HG02610 (cell line): Measurements from ENCODE around the gene C6orf136.

Experiments
- ATAC-seq: cut with Tn5 transposase; IDR thresholded peaks from one replicate; pipeline ENCODE4 v1.9.1; 2021; ENCODE audit warnings: mild to moderate bottlenecking, moderate library complexity; ENCODE audit not compliant: unreplicated experiment

The C6orf136 gene

DNA sequence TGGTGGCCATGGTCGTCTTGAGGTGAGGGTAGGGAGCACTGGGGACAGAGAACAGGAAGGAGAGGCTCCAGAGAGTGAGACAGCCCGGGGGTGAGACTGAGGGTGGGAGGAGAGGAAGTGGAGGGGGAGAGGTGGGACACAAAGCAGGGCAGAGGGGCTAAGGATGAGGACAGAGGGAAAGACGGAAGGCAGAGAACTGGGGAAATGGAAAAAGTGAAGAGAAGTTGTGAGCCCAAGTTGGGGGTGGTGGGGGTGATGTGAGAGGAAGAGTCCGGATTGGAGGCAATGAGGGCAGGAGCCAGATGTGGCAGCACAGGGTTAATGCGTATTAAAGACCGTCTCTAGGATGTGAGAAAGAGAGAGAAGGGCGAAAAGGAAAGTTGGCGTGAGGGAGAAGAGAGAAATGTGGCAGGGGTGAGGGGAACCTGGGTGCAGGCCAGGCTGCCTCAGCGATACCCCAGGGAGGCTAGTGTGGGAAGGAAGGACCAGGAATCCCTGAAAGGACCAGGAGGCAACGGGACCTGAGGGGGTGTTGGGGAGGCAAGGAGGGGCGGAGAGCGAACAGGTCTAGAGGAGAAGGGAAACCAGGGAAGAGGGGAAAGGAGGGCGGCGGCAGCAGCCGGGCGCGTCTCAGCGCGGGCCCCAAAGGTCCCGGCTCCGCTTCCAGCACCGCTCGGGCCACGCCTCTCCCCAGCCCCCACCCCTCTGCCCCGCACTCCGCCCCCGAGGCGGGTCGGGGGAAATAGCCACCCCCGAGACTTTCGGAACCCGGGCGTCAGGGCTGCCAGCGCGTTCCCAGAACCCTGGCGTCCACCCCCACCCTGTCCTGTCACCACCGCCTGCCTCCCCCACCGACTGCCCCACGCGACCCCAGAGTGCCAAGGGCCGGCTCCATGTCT lies 39.3 kb downstream of the C6orf136 start, which contains the start of gene PPP1R18:
TSS of gene PPP1R18 (minus strand) at position 637 of the 899 bp plus-strand sequence. CDS start at position 10, 627 bp downstream.
- peak; percentile 12 for ATAC-seq

DNA sequence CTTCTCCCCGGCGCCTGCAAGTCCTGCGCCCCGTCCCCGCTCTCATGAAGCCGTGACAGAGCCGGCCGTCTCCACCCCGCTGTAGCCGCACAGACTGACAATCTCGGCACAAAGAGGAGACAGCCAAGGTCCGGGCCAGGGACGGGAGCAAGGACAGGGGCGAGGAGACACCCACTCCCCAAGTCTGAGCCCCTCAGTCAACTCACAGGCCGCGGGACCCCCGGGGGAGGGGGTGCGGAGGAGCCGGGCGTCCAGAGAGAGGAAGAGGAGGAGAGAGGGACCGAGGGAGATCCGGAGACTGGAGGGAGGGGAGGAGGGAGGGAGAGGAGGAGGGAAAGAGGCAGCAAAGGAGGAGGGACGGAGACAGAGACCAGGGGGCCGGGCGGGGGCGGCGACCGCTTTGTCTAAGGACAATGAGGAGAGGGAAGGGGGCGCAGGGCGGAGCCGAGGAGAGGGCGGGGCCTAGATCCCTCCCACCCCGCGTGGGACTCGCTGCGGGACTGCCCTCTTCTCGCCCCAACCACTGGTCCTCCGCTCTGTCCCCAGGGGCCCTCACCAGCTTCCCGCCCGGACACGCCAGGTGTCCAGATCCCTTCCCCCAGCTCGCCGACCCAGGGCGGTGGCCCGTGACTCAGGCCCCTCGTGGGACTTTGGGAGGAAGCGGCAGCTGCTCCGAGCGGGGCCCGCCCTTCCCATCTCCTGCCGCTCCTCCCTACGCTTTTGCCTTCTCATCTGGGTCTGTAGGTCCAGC lies 40.1 kb downstream of the C6orf136 start:
- ATAC-seq: peak; percentile 54

DNA sequence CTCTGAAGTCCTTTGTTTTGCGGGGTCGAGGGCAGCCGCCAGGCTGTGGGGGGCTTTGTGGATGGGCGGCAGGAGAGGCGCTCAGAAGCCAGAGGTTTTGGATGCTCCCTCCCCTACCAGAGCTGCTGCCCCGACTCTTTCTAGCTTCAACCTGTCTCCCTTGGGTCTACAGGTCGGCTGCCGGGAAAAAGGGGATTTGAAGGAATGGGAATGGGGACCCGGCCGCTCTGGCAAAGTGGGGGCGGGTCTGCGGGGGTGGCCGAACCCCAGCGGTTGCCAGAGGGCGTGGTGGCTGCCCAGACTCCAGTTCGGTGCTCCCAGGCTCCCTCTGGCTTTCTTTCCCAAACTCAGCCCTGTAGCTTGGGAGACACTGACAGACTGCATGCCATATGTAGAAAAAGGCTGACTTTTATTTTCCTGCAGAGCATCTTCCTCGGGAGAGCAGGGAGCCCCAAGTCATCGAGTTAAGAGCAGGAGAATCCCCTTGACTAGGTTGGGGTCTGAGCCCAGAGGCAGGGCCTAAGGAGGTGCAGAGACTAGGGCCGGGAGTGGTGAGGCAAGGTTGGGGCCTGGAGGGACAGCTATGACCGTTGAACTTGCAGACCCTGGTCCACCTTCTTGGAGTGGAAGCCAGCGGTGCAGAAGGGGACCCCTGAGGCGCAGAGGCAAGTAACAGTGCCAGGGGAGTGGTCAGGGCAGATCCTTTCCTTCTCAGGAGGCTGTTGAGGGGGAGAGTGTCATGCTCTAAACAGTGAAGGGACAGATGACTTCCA lies 40.9 kb downstream of the C6orf136 start:
- ATAC-seq: no peak

DNA sequence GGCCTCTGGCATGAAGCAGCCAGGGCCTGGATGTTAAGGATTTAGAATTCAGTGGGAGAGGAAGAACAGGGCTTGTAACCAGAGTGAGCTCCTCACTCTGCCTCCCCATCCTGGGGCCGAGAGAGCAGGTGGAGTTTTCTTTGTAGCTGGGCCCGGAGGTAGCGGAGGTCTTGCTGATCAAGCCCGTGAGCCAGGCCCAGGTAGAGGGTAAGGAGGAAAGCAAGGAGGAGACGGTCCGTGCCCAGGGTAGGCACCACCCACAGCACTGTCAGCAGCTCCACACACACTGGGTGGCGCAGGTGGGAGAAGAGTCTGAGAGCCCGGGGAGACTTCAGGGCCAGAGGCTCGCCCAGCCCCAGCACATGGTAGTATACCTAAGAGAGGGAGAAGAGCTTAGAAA lies 41.6 kb downstream of the C6orf136 start:
- no peak for ATAC-seq

DNA sequence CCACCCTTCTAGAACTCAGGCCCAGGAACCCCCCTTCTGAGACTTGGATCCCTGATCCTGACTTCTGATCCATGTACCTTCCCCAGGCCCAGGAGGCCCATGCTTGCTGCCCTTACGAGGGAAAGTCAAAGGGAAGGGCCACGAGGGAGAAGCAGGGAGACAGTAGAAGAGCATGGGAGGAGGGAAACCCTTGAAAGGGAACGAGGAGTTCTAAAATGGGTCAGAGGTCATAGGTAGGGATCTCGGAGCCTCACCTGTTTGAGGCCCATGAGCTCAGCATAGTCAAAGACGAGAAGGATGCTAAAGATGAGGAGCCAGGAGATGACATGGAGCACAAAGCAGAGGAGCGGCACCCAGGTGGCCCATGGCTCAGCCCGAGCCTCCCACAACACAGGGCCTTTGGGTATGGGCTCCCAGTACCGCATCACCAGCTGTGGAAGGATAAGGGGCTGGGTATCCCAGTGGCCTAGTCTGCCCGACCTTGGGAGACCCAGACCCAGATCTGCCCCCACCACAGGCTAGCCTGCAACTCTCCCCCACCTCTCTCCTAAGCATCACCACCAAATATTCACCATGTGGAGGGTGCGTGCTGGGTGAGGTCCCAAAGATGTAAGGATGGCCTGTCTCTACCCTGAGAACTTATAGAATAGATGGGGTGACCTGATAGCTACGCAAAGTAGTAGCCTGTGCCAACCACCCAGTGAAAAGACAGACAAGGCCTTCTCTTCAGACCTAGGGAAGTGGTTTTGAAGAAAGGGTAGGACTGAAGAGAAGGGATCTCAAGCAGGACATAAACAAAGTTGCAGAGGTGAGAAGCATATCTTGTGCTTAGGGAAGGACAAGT lies 42.3 kb downstream of the C6orf136 start:
- no peak for ATAC-seq

DNA sequence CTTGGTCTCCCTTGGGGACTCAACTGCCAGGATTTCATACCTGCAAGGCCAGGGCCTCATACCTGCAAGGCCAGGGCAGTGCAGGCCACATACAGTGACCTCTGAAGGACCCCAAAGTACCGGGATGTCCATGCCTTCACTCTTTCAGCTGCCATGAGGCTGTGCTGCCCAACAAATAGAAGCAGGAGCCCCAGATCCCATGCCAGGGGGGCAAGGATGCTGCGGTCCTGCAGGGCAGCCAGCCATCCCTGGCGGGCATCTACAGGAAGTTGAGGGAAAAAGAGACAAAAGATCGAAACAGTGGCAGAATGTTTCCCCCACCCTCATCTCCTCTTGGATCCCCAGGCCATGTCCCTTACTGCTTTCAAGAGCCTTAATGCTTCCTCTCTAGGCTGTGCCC lies 43.1 kb downstream of the C6orf136 start:
- ATAC-seq: no peak

DNA sequence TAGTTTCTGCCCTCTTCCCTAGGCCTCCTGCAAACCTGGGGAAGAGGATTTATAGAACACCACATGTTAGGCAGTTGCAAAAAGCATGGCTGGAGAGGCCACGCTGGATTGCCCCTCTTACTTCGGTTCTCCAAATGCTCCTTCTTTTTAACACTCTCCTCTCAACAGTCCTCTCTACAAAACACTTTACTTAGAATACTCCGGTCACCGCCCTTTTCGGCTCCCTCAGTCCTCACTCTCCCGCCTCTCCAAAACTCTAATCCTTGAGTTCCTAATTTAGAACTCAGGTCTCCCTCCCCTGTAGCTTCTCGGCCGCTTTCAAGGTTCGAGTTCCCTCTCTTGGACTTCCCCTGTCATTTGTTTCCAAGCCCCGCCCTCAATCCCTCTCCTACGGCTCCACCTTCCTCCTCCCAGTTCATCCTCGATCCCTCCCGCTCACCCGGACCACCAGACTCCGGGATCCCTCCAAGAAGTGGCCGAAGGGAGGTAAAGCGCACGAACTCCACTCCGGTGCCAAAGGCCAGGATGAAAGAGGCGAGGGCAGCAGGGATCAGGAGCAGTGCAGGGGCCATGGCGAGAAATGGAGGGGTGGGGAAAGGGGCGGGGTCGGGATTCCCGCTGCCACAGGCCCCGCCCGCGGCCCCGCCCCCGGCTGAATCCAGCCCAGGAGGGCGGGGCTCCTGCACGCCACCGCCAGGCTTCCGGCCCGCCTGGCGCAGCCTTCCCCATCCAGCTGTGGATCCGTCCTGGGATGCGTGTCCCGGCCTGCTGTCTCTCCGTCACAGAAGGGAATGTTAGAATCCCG lies 43.7 kb downstream of the C6orf136 start, which contains the start of gene NRM:
TSS of gene NRM (minus strand) at position 582 of the 805 bp plus-strand sequence. CDS start at position 572, 10 bp downstream.
- ATAC-seq: peak; percentile 35

DNA sequence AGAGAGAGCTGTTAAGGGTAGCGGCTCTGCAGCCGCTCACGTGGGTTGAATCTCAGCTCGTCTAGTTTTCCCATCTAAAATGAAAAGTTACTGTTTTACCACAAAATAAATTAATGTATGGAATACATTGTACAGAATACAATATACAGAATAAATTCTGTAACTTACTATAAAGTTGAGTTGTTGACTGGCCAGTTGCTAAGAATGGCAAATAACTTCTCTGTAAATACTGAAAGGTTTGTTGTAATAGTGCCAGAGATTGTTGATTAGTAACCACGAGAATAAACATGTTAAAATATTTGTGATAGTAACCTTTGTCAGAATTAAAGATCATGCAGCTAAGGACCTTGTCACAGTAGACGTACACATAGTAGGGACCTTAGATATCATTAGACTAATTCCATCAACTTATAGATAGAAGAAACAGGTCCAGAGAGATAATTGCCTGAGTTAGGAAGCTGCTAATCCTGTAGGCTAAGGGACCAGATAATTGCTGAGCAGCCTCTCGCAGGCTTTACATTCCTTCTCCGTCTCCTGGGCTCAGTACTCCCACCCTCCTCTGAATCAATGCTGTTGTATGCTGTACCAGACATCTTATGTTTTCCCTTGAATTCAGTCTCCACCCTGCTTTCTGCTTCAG lies 44.4 kb downstream of the C6orf136 start:
- no peak for ATAC-seq

DNA sequence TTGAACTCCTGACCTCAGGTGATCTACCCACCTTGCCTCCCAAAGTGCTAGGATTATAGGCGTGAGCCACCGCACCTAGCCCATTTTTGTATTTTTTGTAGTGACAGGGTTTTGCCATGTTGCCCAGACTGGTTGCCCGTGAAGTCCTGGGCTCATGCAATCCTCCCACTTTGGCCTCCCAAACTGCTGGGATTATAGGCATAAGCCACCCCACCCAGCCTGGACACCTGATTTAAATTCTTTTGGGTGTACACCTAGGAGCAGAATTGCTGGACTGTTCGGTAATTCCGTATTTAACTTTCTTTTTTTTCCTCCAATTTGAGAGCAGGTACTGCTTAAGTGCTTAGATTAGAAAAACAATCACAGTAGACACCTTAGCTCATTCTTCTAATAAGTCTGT lies 49.5 kb downstream of the C6orf136 start:
- no peak for ATAC-seq

DNA sequence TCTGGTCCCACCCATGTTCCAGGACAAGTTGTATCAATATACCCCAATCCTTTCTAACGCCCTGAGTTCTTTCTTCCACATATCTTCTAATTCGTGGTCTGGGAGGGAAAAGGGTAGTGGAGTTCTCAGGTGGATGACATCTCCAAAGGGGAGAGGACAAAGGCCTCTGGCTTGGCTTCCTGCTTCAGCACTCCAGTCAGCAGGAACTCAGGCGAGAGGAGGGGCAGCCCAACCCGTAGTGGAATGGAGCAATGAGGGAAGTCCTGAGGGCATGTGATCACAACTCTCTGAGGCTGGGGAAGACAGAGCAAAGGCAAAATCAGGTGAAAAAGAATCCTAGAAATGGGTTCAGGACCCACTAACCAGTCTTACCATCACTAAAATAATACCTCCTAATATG lies 53.4 kb downstream of the C6orf136 start:
- no peak for ATAC-seq
